Peyer's patch (tissue), 4 donors: ENCODE results near the gene RAPGEF1. TPM values are rescaled to one million over a fixed set of nuclear protein-coding genes. Genes with fewer than 3 reads are reported as not detected.

Source experiments
- DNase-seq, 3 donors: peaks; one replicate each; pipeline ENCODE4 v3.0.0-alpha.2; 2017 to 2019
- H3K27ac ChIP-seq, 4 donors: fragments of 200-600 bp; sonication (generic); one replicate each; pipeline ENCODE4 v1.5.1; 2016 to 2019
- H3K27me3 ChIP-seq, 2 donors: fragments of 200-600 bp; sonication (generic); one replicate each; pipeline ENCODE4 v1.5.1; 2019
- H3K36me3 ChIP-seq, 3 donors: fragments of 200-600 bp; sonication (generic); one replicate each; pipeline ENCODE4 v1.5.1; 2016 to 2019
- H3K4me1 ChIP-seq, 4 donors: fragments of 200-600 bp; sonication (generic); one replicate each; pipeline ENCODE4 v1.5.1; 2016 to 2019
- H3K4me3 ChIP-seq, 4 donors: fragments of 200-600 bp; sonication (generic); 1 replicate in 3 of 4; 2 replicates in 1 of 4; pipeline ENCODE4 v1.5.1; 2016 to 2019; ENCODE audit warnings: mild to moderate bottlenecking in 1 of 4
- H3K9me3 ChIP-seq, 4 donors: fragments of 200-600 bp; sonication (generic); one replicate each; pipeline ENCODE4 v1.5.1; 2016 to 2019; ENCODE audit warnings: mild to moderate bottlenecking in 1 of 4
- POLR2A ChIP-seq, 2 donors: fragments of 450-650 bp; IDR thresholded peaks; one replicate each; pipeline ENCODE4 v1.5.1; 2017; ENCODE audit warnings: antibody characterized with exemption in 2 of 2, mild to moderate bottlenecking in 2 of 2, moderate library complexity in 2 of 2
- total RNA-seq, 4 donors: library from RNA; depleted of rRNA; stranded (reverse); fragments of >200 nt; gene quantifications; one replicate each; pipeline ENCODE4 v1.1.0, GENCODE V29; 2016
- TF ChIP-seq, protein P1 (sequence below), 6 experiments: fragments of 450-650 bp in 4 of 6; fragments of 200-600 bp in 2 of 6; sonication (generic) in 1 of 6; IDR thresholded peaks; one replicate each; pipeline ENCODE4 v1.5.1; 2017 to 2019; ENCODE audit warnings: antibody characterized with exemption in 6 of 6, mild to moderate bottlenecking in 3 of 6, moderate library complexity in 1 of 6

RAPGEF1 gene
- total RNA-seq, 4 donors from 2014 or later: 51.7 to 182 (median 70.7) TPM

DNA sequence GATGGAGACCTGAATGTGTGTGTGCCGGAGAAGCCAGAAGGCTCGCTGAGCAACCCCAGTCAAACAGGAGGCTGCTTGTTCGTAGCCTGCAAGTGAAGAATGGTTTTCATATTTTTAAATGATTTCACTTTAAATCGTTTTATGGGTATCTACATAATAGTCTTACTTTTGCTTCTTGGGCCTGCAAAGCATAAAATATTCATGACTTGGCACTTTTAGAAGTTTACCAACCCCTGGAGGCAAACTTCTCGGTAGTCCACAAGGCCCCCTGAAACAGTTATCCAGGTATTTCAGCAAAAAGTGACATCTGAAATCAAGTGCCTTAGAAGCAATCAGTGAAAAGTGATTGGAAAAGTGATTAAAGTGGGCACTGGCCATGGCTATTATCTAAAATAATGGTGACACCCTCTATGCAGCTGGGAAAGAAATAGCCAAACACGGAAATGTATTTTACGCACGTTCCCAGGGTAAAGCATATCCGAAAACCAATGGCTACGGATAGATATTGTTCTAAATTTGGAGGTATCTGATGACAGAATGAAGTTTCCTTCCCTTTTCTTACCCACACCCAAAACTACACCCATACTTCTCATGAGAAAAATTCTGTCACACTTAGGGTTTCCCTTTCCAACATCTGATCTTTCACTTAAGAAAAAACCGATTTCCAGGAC lies 39.0 kb downstream of the RAPGEF1 start:
- Histone ChIP-seq H3K4me3 (no peak overlapping the region), H3K27ac (no peak overlapping the region), H3K9me3 (no peaks in the 10 kb centered on the region), H3K36me3 (no peaks in the 10 kb centered on the region), H3K27me3 (no peaks in the 10 kb centered on the region), H3K4me1 (peaks cover 4 to 52% (median 19%) of the 10 kb centered on the region in 4 donors)
- TF ChIP-seq, protein P1, sequence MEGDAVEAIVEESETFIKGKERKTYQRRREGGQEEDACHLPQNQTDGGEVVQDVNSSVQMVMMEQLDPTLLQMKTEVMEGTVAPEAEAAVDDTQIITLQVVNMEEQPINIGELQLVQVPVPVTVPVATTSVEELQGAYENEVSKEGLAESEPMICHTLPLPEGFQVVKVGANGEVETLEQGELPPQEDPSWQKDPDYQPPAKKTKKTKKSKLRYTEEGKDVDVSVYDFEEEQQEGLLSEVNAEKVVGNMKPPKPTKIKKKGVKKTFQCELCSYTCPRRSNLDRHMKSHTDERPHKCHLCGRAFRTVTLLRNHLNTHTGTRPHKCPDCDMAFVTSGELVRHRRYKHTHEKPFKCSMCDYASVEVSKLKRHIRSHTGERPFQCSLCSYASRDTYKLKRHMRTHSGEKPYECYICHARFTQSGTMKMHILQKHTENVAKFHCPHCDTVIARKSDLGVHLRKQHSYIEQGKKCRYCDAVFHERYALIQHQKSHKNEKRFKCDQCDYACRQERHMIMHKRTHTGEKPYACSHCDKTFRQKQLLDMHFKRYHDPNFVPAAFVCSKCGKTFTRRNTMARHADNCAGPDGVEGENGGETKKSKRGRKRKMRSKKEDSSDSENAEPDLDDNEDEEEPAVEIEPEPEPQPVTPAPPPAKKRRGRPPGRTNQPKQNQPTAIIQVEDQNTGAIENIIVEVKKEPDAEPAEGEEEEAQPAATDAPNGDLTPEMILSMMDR (IDR thresholded peaks at IDR 0.05): no peak
- no peak for TF ChIP-seq POLR2A (IDR thresholded peaks at IDR 0.05)
- no peak for DNase-seq

DNA sequence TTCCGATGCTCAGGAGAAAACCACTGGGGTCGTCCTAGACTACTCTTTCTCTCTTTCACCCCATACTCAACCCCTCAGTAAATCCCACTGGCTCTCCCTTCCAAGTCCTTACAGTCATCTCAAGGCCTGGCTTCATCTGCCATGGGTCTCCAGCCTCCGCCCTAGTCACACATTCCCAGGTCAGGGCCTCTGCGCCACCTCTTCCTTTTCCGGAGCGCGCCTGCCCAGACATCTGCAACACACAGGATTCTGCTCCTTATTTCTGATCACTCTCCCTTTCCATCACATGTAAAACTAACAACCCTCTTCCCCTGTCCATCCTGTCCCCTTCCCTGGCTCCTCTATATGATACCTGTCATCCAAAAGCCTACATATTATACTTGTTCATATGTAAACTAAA lies 39.8 kb downstream of the RAPGEF1 start:
- H3K27ac ChIP-seq: no peak overlapping the region
- peak in 1 of 3 donors; percentile 29 for DNase-seq
- no peaks in the 10 kb centered on the region for H3K9me3 ChIP-seq
- H3K4me3 ChIP-seq: no peak overlapping the region
- TF ChIP-seq POLR2A (IDR thresholded peaks at IDR 0.05): no peak
- TF ChIP-seq, protein P1 (IDR thresholded peaks at IDR 0.05): no peak
- H3K27me3 ChIP-seq: no peaks in the 10 kb centered on the region
- H3K4me1 ChIP-seq: peaks cover 4 to 47% (median 15%) of the 10 kb centered on the region in 4 donors
- no peaks in the 10 kb centered on the region for H3K36me3 ChIP-seq

DNA sequence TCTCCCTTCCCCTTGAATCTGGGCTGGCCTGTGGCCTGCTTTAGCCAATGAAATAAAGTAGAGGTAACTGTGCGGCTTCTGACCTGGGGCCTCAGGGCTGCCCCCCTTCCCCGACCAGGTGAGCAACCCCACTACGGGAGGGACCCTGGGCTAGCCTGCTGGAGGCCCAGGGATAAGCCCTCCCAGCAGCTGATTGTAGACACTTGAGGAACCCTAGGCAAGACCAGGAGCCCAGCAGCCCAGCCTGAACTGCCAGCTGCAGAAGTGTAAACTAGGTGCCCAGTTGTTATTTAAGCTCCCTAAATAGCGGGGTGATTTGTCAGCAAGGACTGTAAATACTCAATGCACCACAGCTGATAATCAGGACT lies 41.3 kb downstream of the RAPGEF1 start:
- Histone ChIP-seq H3K4me3 (no peak overlapping the region), H3K4me1 (peaks cover 0 to 33% (median 7%) of the 10 kb centered on the region in 4 donors), H3K9me3 (no peaks in the 10 kb centered on the region), H3K36me3 (no peaks in the 10 kb centered on the region), H3K27ac (peak overlapping the region in 3 of 4 donors; percentile 39 to 51 (median 41)), H3K27me3 (no peaks in the 10 kb centered on the region)
- DNase-seq: no peak
- TF ChIP-seq, protein P1 (IDR thresholded peaks at IDR 0.05): no peak
- no peak for TF ChIP-seq POLR2A (IDR thresholded peaks at IDR 0.05)

DNA sequence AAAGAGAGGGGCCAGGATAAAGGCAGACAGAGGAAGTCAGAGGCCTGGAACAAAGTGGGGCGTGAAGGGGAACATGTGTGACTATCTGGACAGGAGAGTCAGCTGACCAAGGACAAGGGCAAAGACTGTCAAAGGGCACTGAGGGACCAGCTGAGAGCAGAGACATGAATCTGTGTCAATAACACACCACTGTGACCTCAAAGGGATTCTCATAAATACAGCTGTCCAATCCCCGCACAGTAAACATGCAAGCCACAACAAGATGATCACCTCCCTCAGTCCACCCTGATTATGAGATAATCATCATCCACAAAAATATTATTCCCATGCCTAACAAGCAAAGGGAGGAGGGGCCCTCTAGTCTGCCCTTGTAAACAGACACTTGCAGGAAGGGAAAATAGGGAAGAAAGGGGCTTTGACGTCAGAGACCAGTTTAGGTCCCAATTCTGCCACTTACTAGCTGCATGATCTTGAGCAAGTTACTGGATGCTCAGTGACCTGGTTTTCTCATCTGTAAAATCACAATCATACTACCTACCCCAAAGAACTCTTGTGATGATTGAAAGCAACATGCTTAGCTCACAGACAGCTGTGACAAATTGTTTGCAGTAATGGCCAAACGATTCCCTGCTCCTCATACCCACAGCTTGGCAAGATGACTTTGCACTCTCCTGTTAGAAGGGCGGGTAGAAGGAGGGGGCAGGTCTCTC lies 41.8 kb downstream of the RAPGEF1 start:
- H3K4me1 ChIP-seq: peaks cover 0 to 29% (median 7%) of the 10 kb centered on the region in 4 donors
- no peaks in the 10 kb centered on the region for H3K9me3 ChIP-seq
- no peaks in the 10 kb centered on the region for H3K36me3 ChIP-seq
- no peaks in the 10 kb centered on the region for H3K27me3 ChIP-seq
- H3K4me3 ChIP-seq: no peak overlapping the region
- no peak for TF ChIP-seq POLR2A (IDR thresholded peaks at IDR 0.05)
- TF ChIP-seq, protein P1 (IDR thresholded peaks at IDR 0.05): no peak
- peak in 1 of 3 donors; percentile 50 for DNase-seq
- peak overlapping the region in 3 of 4 donors; percentile 39 to 51 (median 41) for H3K27ac ChIP-seq

DNA sequence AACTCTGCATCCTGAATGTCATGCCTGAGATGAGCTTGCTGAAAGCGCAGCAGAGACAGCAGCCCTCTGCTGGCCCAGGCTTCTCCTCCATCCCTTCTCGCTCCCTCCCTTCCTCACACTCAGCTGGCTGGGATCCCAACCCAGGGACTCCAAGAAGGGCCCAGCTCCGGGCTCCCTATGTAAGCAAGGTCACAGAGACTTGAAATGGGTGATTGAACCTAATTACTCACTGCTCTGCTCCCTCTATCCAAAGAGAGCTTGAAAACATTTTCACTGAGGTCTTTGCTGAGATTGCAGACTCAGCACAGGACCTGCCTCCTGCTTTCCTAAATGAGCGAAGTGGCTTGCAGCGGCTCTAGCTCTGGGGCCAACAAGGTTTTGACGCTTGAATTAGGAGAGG lies 42.8 kb downstream of the RAPGEF1 start:
- no peaks in the 10 kb centered on the region for H3K36me3 ChIP-seq
- H3K27ac ChIP-seq: peak overlapping the region in 3 of 4 donors; percentile 40 to 41 (median 41)
- DNase-seq: peak in 1 of 3 donors; percentile 61
- TF ChIP-seq POLR2A (IDR thresholded peaks at IDR 0.05): no peak
- TF ChIP-seq, protein P1 (IDR thresholded peaks at IDR 0.05): peak in 1 of 6 experiments; percentile 0
- H3K4me3 ChIP-seq: no peak overlapping the region
- H3K9me3 ChIP-seq: no peaks in the 10 kb centered on the region
- no peaks in the 10 kb centered on the region for H3K27me3 ChIP-seq
- H3K4me1 ChIP-seq: peaks cover 0 to 29% (median 7%) of the 10 kb centered on the region in 4 donors
